SIG-M5 (cell line): ENCODE results near the gene SSUH2.

Experiments used
- DNase-seq: peaks from one replicate; lab custom pipeline; 2025; lab: John Stamatoyannopoulos, UW

Gene SSUH2

DNA sequence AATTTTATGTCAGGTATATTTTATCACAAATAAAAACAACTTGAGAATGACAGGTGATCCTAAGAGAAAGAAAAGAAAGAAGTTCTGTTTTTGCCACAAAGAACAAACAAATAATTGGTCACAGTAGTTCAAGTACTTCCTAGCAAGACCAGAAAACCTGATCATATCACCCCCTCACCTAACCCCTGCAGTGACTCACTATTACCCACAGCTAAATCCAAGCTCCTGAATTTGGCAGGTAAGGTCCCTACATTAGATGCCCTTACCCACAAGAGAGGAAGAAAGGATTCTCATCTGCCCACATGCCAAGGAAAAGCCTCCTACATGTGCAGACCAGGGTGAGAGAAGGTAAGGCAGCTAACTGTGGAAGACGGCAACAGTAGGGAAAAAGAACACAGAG lies 4.4 kb downstream of the SSUH2 start:
- no peak for DNase-seq

DNA sequence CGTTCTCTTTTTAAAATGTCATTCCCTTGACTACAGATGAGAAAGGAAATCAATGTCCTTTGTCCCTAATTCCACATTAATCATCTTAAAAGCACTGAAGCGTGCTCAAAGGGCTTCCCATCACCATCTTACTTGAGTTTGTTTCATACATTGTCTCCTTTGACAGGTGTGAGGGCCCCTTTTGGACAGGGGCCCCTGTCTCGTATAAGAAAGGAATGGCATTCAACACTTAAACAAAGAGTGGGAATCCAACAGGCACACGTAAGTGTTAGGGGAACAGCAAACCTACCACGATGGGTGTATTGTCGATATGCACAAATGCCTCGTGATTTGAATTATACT lies 5.0 kb downstream of the SSUH2 start:
- no peak for DNase-seq

DNA sequence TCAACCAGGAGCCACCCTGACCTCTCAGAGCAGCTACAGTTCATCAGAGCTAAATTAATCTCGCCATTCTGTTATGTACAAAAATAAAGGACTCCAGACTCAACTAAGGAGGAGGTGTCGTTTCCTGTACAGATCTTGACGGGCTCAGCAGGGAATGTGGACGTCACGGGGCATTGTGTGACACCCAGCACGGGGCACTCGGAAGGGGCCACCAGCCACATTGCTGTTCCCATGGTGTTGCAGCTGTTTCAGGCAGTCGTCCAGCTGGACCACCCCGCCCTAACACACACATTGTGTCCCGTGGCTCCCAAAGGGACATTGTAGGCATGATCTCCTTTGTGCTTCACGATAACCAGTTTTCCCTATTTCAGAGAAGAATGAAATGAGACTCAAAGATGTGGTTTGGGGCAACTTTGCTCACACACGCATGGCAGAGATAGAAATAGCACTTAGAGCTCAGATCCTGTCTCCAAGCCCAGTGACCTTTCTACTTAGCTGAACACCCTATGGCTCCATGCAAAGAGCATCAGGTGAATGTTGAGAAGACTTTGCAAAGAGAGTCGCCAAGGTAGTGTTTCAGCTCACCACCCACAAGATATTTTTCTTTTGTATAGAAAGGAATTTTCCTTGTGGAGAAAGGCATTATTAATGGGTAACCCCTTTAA lies 5.5 kb downstream of the SSUH2 start:
- no peak for DNase-seq

DNA sequence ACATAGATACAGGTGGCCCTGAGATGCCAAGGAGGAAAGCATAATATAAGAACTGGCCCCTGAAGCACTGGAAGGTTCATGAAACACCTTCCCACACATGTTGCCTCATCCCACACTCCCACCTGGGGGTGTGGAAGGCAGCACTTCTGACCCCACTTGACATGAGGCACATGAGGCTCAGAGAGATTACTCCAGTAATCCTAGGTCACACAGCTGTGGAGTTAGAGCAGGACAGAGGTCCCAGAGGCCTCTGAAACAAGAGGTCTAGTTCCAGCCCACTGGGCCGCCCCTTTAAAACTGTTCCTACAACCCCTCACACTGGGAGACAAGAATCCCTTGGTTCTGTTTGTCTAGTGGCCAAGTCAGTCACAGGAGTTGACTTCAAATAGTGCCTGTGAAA lies 7.2 kb downstream of the SSUH2 start:
- DNase-seq, result no peak

DNA sequence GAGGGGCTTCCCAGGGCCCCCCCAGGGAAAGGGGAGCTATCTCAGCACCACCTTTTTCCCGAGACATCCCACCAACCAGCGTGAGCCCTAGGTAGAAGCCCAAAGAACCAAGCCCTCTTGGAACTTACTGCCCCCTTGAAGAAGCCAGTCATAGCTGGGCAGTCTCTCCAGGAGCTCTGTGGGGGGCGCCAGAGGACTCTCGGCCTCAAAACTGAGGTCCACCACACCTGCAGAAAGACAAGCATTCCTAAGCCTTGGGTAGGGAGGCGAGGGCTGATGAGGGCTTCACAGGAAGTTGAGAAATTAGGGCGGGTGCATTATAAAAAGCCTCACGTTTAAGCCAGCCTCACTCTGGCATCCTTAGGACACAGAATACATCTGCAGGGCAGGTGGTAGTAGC lies 9.0 kb downstream of the SSUH2 start:
- DNase-seq, result no peak

DNA sequence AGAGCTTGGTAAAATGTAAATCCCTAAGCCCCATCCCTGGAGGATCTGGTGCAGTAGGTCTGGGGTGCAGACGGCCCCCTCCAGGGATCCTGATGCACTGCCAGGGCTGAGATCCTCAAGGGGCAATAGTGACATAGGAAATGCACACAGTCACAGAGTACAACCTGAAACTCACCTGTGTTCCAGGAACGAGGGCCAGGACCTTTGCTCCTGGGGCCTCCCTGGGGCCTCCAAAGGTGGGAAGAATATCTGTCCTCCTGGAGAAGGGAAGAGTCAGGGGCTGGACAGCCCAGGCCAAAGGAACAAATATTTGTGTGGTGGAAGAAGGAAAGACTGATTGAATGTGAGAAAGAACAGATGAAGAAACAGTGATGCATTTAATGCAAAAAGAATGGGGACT lies 9.5 kb downstream of the SSUH2 start:
- no peak for DNase-seq

DNA sequence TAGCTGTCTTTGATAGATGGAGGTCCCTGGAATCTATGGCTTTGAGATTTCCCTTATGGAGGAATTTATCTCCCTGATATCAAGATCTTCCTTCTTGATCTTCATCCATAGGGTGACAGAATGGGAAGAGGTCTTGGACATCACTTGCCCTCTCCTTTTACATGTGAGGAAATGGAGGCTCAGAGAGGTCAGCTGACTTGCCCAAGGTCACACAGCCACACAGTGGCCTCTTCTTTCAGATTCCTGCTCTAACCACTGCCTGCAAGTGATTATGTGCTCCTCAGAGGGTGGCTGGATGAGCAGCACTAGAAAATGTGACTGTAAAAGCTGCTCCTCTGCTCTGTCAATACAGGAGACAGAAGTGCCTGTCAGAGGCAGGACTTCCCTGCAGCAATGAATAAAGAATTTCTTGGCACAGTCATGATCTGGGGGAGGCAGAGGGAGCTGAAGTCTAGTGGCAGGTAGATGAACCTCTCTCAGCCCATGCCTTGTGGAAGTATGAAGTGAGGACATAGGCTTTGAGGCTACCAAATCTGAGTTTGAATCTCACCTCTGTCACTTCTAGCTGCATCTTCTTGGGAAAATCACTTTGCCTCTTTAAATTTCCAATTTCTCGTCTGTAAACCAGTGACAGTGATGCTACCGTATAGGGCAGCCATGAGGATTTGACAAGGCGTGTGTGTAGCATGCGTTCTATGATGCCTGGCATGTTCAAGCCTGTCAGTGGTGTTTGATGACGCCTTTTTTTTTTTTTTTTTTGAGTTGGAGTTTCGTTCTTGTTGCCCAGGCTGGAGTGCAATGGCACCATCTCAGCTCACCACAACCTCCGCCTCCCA lies 12.0 kb downstream of the SSUH2 start:
- no peak for DNase-seq

DNA sequence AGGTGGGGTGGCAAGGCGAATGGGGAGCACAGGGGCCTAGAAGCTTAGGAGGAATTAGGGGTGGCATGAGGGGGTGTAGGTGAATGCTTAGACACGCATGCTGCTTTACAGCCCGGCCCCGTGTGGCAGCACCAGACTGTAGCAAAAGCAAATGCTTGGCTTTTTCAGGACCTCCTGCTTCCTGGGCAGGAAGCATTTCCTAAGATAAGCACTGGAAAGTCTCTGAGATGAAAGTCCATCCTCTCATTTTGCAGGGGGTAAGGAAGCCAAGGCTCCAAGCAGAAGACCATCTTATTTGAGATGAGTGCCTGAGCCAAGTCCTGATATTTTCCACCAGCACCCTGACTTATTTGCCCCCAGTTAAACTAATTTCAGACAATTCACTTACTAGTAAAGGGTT lies 12.9 kb downstream of the SSUH2 start:
- no peak for DNase-seq

DNA sequence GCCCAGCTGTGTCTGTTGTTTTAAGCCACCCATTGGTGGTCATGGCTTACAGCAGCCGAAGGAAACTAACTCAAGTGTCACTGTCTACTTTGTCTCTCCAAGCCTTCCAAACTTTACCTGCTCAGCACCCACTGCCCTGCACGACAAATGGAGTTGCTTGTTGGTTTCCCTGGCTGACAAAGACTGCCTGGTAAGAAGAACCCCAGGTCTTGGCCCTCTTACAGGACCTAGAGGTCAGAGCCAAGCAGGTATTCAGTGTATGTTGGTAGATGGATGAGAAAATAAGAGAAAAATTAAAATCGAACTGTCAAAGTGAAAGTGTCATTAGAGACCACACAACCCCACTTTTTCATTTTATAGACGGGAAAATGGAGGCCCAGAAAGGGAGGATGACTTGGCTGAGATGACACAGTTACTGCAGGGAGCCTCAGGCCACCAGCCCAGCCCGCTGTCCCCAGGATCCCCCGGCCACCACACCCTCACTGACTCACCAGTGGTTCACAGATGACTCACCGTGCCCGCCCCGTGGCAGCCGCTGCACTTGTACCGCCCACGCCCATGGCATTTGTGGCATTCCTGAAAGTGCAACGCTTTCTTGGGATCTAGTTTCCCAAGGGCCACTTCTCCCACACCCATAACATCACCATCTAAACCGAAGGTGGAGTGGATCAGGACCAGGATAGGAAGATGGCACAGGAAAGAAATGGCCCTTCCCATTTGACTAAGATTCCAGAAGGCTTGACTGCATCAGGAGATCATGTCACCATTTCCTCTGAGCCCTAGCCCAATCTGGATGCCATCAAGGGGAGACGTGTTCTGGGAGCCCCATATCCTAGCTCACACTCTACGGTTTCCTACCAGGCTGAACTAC lies 15.2 kb downstream of the SSUH2 start:
- no peak for DNase-seq

DNA sequence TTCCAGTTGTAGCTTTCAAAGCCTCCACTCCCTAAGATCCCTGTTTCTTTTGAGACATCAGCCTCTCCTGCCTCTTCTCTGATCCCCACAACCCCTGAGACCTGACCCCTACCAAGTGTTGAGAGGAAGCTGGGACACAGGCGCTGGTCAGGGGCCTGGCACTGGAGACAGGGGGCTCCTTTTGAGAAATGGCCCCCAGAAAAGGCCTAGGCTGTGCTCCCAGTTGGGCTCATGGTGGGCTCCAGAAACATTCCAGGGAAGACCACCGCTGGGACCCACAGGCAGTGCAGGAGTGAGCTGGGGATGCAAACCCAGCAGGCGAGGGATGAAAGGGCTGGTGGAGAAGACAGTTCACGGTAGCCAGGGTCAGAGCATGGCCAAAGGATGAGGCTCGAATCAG lies 16.6 kb downstream of the SSUH2 start:
- no peak for DNase-seq

DNA sequence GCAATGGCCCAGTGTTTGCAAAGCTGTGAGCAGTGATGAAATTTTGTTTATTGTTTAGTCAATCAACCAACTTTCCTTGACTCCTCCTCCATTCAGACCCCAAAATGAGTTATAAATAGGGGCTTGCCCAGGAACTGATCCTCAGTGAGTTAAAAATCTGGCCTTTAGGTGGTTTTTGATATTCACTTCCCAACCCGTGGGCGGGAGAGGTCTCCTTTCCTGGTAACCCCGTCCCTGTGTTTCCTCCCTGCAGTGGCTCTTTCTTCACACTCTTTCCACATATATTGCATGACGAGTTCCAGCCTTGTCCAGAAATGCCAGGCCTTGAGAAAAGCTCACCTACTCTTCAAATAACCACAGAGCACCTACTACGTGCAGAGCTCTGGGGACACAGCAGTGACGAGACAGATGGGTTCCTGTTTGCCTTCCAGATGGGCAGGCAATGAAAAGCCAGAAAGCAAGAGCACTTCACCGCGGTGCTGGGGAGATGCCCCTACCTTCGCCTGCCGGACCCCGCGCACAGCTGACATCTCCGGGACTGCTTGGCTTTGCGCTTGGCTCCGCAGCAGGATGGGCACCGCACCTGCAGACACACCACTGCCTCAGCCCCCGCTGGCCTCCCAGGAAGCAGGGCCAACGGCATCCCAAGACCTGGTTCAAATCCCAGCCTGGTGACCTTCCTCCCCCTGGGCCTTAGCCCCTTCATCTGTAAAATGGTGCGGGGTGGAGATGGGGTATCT lies 17.2 kb downstream of the SSUH2 start:
- DNase-seq, result no peak

DNA sequence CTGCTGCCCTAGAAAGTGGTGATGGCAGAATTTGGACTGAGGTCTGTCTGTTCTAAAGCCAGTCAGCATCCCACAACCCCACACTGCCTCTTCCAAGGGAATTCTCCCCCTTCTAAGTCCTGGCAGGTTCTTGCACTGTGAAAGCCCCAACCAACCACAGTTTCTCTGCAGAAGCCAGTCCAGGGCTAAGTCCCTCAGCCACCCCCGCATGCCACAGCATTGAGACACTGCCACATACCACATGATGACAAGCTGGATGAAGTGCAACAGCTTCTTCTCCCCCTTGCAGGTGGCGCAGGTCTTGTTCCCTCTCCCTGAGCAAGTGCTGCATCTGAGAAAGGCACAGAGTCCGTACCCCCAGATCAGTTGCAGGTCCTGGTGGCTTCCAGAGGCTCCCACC lies 18.6 kb downstream of the SSUH2 start:
- no peak for DNase-seq

DNA sequence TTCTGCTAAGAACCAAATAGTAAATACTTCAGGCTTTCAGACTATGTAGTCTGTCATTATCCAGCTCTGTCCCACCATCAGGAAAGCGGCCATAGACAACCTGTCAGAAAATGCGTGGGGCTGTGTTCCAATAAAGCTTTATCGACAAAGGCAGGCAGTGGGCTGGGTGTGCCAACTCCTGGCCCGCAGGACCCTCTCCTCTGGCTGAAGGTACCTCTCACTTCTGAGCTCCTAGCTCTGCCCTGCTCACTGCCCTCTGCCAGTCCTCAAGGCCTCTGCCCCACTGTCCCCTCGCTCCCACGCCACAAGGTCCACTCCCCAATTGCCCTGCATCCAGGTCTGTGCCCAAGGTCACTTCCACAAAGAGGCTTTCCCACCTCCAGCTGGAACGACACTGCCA lies 20.0 kb downstream of the SSUH2 start:
- DNase-seq, result no peak

DNA sequence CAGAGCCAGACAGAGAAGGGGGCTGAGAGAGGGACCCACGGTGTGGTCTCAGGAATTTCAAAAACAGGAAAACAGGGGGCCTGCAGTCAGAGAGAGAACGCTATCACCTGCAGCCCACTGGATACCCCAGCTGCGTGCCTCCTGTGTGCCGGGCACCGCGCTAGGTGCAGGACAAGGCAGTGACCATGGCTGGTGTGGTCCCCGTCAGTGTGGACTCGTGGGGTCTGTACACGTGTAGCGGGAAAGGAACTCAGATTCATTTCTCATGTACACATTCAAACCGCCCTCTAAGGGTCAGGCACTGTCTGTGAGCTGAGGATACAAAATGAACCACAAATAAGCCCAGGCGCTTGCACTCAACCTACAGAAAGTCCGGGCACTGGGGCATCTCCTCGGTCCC lies 20.9 kb downstream of the SSUH2 start:
- no peak for DNase-seq

DNA sequence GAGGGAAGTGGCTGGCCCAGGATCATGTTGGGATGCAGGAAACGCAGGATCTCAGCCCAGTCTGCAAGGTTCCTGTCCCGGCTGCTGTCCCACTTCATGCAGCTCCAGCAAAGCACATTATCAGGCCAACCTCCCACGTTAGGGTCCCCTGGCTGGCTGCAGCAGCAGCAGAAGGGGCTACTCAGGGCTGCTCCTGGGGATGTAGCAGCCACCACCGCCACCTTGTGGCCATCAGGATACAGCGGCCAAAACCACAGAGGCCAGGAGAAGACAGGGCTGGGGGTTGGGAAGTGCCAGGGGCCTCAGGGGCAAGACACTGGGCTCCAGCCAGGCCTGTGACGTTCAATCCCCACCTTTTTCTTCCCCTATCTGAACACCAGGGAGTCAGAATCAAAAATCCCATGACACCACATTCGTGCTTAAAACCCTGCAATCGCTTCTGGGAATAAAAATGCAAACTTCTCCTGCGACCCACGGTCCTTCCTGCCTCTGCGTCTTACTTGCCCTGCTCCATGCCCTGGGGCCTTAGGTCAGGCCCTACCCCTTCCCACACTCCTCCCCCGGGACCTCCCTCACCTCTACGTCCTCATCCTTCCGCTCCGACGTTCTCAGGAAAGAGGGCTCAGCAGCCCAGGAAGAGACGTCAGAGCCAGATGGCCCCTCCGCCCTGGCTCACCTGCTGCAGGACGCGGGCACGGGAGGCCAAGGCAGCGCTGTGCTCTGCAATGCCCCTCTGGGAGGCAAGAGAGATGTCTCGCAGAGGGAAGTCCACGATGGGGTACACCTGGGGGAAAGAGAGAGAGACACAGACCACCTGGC lies 21.5 kb downstream of the SSUH2 start:
- no peak for DNase-seq

DNA sequence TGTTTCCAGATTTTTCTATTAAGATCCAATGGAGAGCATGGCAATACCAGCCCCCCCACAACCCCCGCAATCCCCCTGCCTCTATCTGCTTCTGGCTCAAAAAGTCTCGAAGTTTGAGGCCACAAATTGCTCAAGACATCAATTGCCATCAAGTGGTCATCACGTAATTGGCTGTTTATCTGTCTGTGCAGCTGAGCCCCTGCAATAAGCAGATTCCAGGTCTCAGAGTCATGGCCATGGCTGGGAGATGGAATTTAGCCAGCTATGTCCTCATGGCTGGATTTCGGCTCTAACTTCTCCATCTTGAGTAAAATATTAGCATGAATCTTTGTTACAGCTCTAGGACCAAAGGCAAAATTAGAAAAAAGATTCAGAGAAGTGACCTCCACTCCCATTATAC lies 22.7 kb downstream of the SSUH2 start:
- DNase-seq, result no peak

DNA sequence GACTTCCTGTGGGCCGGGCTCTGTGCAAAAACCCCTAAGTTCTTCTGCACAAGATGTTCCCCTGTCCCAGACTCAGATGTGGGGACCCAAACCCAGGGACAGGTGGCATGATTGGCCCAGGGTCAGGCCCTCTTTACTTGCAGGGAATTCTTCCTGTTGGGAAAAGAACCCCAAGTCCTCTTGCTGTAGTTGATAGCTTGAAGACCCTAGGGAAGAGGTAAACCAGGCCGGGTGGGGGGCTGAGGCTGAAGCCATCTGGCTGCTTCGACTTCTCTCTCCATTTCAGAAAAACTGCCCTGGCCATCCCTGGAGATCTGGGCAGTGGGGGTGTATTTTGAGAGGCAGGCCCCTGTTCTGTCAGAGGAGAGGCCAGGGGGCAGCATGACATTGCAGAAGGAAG lies 23.5 kb downstream of the SSUH2 start:
- no peak for DNase-seq

DNA sequence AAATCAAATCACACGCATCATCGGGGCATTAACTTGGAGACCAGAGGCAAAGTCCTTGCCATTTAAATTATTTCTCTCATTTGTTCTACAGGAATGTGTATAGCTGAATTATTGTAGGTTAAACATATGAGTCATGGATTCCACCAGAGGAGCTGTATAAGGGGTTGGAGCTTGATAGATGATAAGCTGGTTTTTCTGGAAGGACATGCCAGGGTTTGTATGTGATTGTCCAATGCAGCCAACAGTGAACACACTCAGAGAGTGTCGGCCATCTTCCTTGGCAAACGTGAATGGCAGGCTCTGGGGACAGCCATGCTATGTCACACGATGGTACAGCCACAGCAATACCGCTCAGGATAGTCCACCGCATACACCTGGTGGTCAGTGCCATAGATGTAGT lies 25.1 kb downstream of the SSUH2 start:
- DNase-seq, result no peak

DNA sequence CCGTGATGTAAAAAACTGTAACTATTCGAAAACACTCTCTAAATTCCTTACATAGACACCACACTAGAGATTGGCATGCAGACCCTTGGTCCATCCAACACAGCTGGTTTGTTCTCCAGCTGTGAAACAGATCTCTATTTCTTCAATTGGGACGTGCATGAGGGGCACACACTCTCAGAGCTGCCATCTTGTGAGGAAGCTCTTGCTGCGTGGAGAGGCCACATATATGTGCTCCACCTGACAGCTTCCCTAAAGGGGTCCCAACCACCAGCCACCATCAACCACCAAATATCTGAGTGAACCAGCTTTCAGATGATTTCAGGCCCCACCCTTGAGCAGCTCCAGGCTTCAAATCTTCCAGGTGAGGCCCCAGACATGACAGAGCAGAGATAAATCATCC lies 25.6 kb downstream of the SSUH2 start:
- DNase-seq, result no peak

DNA sequence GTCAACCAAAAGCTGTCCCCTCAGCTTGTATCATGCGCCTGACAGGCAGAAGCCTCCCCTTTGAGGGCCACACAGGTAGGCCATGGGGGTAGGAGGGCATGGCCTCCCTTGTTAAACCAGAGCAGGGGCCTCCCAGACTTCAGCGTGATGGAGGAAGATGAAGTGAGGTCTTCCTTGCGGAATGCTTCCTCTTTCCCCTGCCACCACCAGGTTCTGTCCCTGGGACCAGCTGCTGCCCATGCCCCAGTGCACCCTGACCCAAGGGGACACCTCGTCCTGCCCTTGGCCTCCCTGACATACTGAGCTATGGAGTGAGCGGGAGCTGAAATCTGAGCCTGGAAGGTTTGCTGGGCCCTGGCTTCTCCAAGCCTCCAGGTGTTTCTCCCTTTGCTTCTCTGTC lies 26.7 kb downstream of the SSUH2 start:
- no peak for DNase-seq

DNA sequence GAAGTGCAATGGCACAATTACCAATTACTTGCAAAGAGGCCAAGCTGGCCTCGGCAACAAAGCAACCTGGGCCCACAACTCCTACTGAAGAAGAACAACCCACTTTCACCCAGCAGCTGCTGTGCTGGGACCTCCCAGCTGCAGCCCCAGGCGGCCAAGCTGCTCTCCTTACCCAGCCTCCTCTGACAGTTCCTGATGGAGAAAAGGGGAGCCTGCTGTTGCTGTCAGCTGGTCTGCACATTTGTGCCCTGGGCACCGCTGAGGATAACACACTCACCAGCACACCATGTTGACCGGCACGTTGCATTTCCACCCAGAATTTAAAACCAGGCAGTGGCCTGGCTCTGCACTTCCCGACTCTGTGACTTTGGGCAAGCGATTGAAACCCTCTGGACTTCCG lies 33.6 kb downstream of the SSUH2 start:
- no peak for DNase-seq
